ENCODE results near the gene SIGLEC15. TPM values are rescaled to one million over a fixed set of nuclear protein-coding genes. Genes with fewer than 3 reads are reported as not detected.
"Not testable (repeated sequence)": the region's sequence is repeated elsewhere in the genome, so short reads cannot be mapped to it uniquely, and the experiment has no call there.

The SIGLEC15 gene
- polyA plus RNA-seq, 6 donors from 2014 or later, result 0.09 to 0.16 (median 0.13) TPM; not detected in 3

GRCh38 chr18:45826084-45826483 lies 609 bp downstream of the SIGLEC15 start:
- Mint-ChIP-seq H3K36me3 (no peaks in the 10 kb centered on the region), H3K27ac (peak overlapping the region in 2 of 6 donors; percentile 42 to 71), H3K9me3 (peaks cover 0 to 14% (median 7%) of the 10 kb centered on the region in 7 donors), H3K27me3 (peaks cover 14 to 56% (median 35%) of the 10 kb centered on the region in 3 donors), H3K4me3 (peak overlapping the region in 1 of 8 donors; percentile 3), H3K4me1 (peaks cover 28 to 38% (median 36%) of the 10 kb centered on the region in 3 donors)
- ATAC-seq (ENCODE audit: low read depth in 2 of 2) (no peak), DNase-seq (no peak)

GRCh38 chr18:45826716-45827115 lies 1.2 kb downstream of the SIGLEC15 start:
- DNase-seq; H3K9me3 Mint-ChIP-seq; ATAC-seq (ENCODE audit: low read depth in 2 of 2); H3K4me3 Mint-ChIP-seq; H3K36me3 Mint-ChIP-seq: not testable (repeated sequence)
- peaks cover 28 to 38% (median 36%) of the 10 kb centered on the region in 3 donors for H3K4me1 Mint-ChIP-seq
- H3K27me3 Mint-ChIP-seq, result peaks cover 14 to 56% (median 35%) of the 10 kb centered on the region in 3 donors
- peak overlapping the region in 1 of 6 donors; percentile 37 for H3K27ac Mint-ChIP-seq

- Mint-ChIP-seq H3K27me3 (peaks cover 17 to 59% (median 38%) of the 10 kb centered on the region in 3 donors), H3K4me3 (peak overlapping the region in 2 of 8 donors; percentile 17 to 34), H3K36me3 (no peaks in the 10 kb centered on the region), H3K4me1 (peaks cover 28 to 38% (median 36%) of the 10 kb centered on the region in 3 donors), H3K27ac (peak overlapping the region in 1 of 6 donors; percentile 24), H3K9me3 (peaks cover 0 to 6% (median 0%) of the 10 kb centered on the region in 7 donors)
- ATAC-seq (ENCODE audit: low read depth in 2 of 2) (no peak), DNase-seq (no peak)
These were observed 3.7 kb downstream of the SIGLEC15 start for GRCh38 chr18:45828917-45829811.

DNA sequence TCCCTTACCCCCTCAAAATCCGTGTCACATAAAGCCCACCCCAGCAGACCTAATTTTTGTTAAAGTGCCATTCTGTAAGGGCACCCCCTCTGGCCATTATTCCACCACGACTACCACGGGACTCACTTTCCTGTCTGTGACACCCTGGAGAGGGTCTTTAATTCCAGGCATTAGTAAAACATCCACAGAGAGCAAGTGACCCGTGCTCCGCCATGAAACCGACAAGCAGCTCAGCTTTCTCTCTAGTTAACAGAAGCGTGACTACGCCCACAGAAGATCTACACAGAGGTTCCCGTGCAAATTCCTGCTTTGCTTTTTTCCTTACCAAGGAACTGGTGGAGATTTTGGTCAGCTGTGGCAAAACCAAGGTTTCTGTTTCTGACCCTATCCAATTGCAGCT lies 4.4 kb downstream of the SIGLEC15 start:
- H3K36me3 Mint-ChIP-seq, result peaks cover 0 to under 1% of the 10 kb centered on the region in 2 donors
- peaks cover 21 to 63% (median 41%) of the 10 kb centered on the region in 3 donors for H3K27me3 Mint-ChIP-seq
- H3K4me3 Mint-ChIP-seq, result peak overlapping the region in 1 of 8 donors; percentile 35
- peak overlapping the region in 1 of 6 donors; percentile 82 for H3K27ac Mint-ChIP-seq
- H3K4me1 Mint-ChIP-seq, result peaks cover 21 to 38% (median 36%) of the 10 kb centered on the region in 3 donors
- ATAC-seq (ENCODE audit: low read depth in 2 of 2) (no peak), DNase-seq (no peak)
- no peaks in the 10 kb centered on the region for H3K9me3 Mint-ChIP-seq

- no peaks in the 10 kb centered on the region for H3K9me3 Mint-ChIP-seq
- H3K4me1 Mint-ChIP-seq, result peaks cover 20 to 30% (median 30%) of the 10 kb centered on the region in 3 donors
- peaks cover 5 to 8% of the 10 kb centered on the region in 2 donors for H3K36me3 Mint-ChIP-seq
- no peak overlapping the region for H3K4me3 Mint-ChIP-seq
- H3K27me3 Mint-ChIP-seq, result peaks cover 32 to 71% (median 52%) of the 10 kb centered on the region in 3 donors
- H3K27ac Mint-ChIP-seq, result no peak overlapping the region
- no peak for ATAC-seq (ENCODE audit: low read depth in 2 of 2)
- DNase-seq, result no peak
These were observed 5.4 kb downstream of the SIGLEC15 start for GRCh38 chr18:45830917-45831316.

GRCh38 chr18:45833846-45834245 lies 8.4 kb downstream of the SIGLEC15 start:
- H3K36me3 Mint-ChIP-seq, result peaks cover 5 to 14% of the 10 kb centered on the region in 2 donors
- no peak for DNase-seq
- H3K27ac Mint-ChIP-seq, result no peak overlapping the region
- peaks cover 12 to 16% (median 12%) of the 10 kb centered on the region in 3 donors for H3K4me1 Mint-ChIP-seq
- no peak for ATAC-seq (ENCODE audit: low read depth in 2 of 2)
- peak overlapping the region in 1 of 8 donors; percentile 35 for H3K4me3 Mint-ChIP-seq
- H3K27me3 Mint-ChIP-seq, result peaks cover 50 to 75% (median 75%) of the 10 kb centered on the region in 3 donors
- no peaks in the 10 kb centered on the region for H3K9me3 Mint-ChIP-seq

- no peak for DNase-seq
- Mint-ChIP-seq H3K27ac (no peak overlapping the region), H3K27me3 (peaks cover 53 to 80% (median 74%) of the 10 kb centered on the region in 3 donors), H3K9me3 (no peaks in the 10 kb centered on the region), H3K4me3 (no peak overlapping the region), H3K4me1 (peaks cover 7 to 15% (median 11%) of the 10 kb centered on the region in 3 donors), H3K36me3 (peaks cover 5 to 14% of the 10 kb centered on the region in 2 donors)
- ATAC-seq (ENCODE audit: low read depth in 2 of 2), result no peak
These were observed 8.8 kb downstream of the SIGLEC15 start for GRCh38 chr18:45834306-45834705.

DNA sequence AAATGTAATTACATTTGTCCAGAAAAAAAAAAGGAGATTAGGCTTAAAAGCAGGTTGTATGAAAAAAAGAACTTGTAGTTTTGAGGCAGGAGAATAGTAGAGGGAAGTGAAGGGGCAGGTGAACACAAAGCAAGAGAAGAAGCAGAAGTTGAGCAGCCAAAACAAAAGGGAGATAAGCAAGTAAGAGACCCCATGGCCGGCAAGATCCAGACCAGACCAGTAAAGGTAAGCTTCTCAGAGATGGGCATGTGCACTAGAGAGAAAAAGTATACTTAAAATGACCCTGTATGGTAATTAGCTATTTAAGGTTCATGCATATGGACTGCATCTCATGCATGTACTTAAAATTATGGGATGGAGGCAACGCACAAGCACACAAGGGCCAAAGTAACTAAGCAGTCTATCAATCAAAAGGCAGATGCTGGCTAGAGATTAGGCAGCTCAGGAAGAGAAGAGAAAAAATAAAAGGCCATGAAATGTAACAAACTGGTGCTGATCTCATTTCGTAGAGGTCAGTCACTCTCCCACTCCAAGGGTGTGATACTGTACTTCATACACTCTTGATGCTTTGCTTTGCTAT lies 9.7 kb downstream of the SIGLEC15 start:
- H3K27ac Mint-ChIP-seq, result no peak overlapping the region
- no peak for ATAC-seq (ENCODE audit: low read depth in 2 of 2)
- peaks cover 5 to 14% of the 10 kb centered on the region in 2 donors for H3K36me3 Mint-ChIP-seq
- peaks cover 60 to 81% (median 74%) of the 10 kb centered on the region in 3 donors for H3K27me3 Mint-ChIP-seq
- no peak for DNase-seq
- H3K9me3 Mint-ChIP-seq, result no peaks in the 10 kb centered on the region
- H3K4me3 Mint-ChIP-seq, result no peak overlapping the region
- H3K4me1 Mint-ChIP-seq, result peaks cover 0 to 15% (median 13%) of the 10 kb centered on the region in 3 donors

DNA sequence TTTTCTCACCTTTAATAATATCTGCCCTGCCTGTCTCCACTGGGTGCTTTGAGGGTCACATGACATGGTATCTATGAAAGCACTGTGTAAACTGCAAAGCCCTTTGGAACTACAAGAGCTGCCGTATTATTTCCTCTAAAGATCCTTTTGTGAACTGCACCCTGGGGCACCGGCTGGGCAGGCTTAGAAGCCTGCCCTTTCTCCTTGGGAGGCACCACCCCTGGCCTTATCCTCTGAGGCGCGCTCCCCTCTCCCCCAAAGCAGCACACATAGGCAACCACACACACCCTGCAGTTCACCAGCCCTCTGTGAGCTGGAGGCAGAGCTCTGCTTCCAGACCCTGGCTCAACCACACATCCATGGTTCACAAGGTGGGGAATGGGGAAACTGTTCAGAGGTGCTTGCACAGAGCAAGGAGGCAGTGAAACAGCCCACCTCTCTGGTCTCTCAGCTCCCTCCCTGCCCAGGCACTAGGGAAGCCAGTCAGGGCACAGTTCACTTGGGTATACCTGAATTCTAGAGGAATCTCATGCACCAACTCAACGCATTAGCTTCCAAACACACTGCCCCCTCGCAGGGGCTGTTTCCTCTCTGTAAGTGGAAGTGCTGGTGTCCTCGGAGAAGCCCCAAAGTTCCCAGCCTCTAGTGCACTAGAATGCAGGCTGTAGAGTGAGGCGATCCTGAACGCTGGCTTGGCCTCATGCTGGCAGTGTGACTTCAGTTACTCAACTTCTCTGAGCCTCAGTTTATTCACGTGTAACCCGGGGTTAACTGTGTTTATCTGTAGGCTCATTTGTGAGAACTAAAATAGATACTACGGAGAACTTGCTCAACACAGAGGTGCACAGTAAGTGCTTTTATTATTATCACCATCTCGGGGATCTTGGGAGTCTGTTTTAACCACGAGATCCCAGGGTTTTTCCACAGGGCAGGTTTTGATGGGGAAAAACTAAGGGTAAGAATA lies 11.0 kb downstream of the SIGLEC15 start:
- no peak overlapping the region for H3K27ac Mint-ChIP-seq
- no peaks in the 10 kb centered on the region for H3K9me3 Mint-ChIP-seq
- H3K4me3 Mint-ChIP-seq, result peak overlapping the region in 6 of 8 donors; percentile 30 to 77 (median 52)
- no peak for ATAC-seq (ENCODE audit: low read depth in 2 of 2)
- peaks cover 64 to 88% (median 79%) of the 10 kb centered on the region in 3 donors for H3K27me3 Mint-ChIP-seq
- no peak for DNase-seq
- peaks cover 0 to 15% (median 13%) of the 10 kb centered on the region in 3 donors for H3K4me1 Mint-ChIP-seq
- H3K36me3 Mint-ChIP-seq, result peaks cover 10 to 14% of the 10 kb centered on the region in 2 donors

GRCh38 chr18:45837283-45838070 lies 12.0 kb downstream of the SIGLEC15 start:
- Mint-ChIP-seq H3K4me1 (peaks cover 0 to 15% (median 13%) of the 10 kb centered on the region in 3 donors), H3K36me3 (peaks cover 10 to 14% of the 10 kb centered on the region in 2 donors), H3K4me3 (peak overlapping the region in 3 of 8 donors; percentile 33 to 81 (median 52)), H3K27me3 (peaks cover 60 to 79% (median 72%) of the 10 kb centered on the region in 3 donors), H3K27ac (no peak overlapping the region), H3K9me3 (no peaks in the 10 kb centered on the region)
- DNase-seq, result no peak
- ATAC-seq (ENCODE audit: low read depth in 2 of 2), result peak; percentile 59 to 69

GRCh38 chr18:45838302-45839070 lies 13.0 kb downstream of the SIGLEC15 start:
- no peak for ATAC-seq (ENCODE audit: low read depth in 2 of 2)
- Mint-ChIP-seq H3K4me1 (peaks cover 0 to 15% (median 13%) of the 10 kb centered on the region in 3 donors), H3K27ac (peak overlapping the region in 1 of 6 donors; percentile 7)

More at GRCh38 chr18:45838302-45839070, 13.0 kb downstream of the SIGLEC15 start:
- Mint-ChIP-seq H3K4me3 (peak overlapping the region in 6 of 8 donors; percentile 16 to 81 (median 54)), H3K9me3 (no peaks in the 10 kb centered on the region), H3K27me3 (peaks cover 59 to 75% (median 65%) of the 10 kb centered on the region in 3 donors), H3K36me3 (peaks cover 10 to 14% of the 10 kb centered on the region in 2 donors)
- DNase-seq, result no peak
